DOHH2 (cell line): ENCODE measurements around the gene BAIAP2L1.

ENCODE experiments used
- H3F3A ChIP-seq: fragments of 200-600 bp; sonication (generic), shearing (Covaris generic); 2 replicates; pipeline ENCODE4 v1.6.0; 2016; ENCODE audit warnings: antibody characterized with exemption, mild to moderate bottlenecking; ENCODE audit not compliant: control insufficient read depth, insufficient read depth
- H3K27ac ChIP-seq: fragments of 200-600 bp; sonication (generic); 2 replicates; pipeline ENCODE4 v1.5.1; 2014; ENCODE audit warnings: low read depth, mild to moderate bottlenecking, low read length, moderate library complexity
- H3K27me3 ChIP-seq: fragments of 200-600 bp; sonication (generic); 2 replicates; pipeline ENCODE4 v1.6.1; 2014; ENCODE audit warnings: mild to moderate bottlenecking, low read length, mixed read lengths; ENCODE audit not compliant: control insufficient read depth
- H3K36me3 ChIP-seq: fragments of 200-600 bp; sonication (generic); 2 replicates; pipeline ENCODE4 v1.6.1; 2014; ENCODE audit warnings: mild to moderate bottlenecking, low read length, moderate library complexity, mixed read lengths; ENCODE audit not compliant: control insufficient read depth
- H3K4me1 ChIP-seq: fragments of 200-600 bp; sonication (generic); 2 replicates; pipeline ENCODE4 v1.6.1; 2014; ENCODE audit warnings: mild to moderate bottlenecking, low read length, mixed read lengths; ENCODE audit not compliant: control insufficient read depth
- H3K4me2 ChIP-seq: fragments of 200-600 bp; sonication (generic); 2 replicates; pipeline ENCODE4 v1.6.0; 2014; ENCODE audit warnings: mild to moderate bottlenecking, low read length, moderate library complexity
- H3K4me3 ChIP-seq: fragments of 200-600 bp; sonication (generic); 2 replicates; pipeline ENCODE4 v1.5.1; 2014; ENCODE audit warnings: mild to moderate bottlenecking, low read length, mixed read lengths
- H3K79me2 ChIP-seq: fragments of 200-600 bp; sonication (generic); 2 replicates; pipeline ENCODE4 v1.6.1; 2014; ENCODE audit warnings: mild to moderate bottlenecking, low read length, mixed read lengths; ENCODE audit not compliant: control insufficient read depth
- H3K9me2 ChIP-seq: fragments of 200-600 bp; sonication (generic); replicated peaks from 2 replicates; pipeline ENCODE4 v1.6.1; 2014; ENCODE audit warnings: mild to moderate bottlenecking, low read length, mixed read lengths; ENCODE audit not compliant: control insufficient read depth
- H3K9me3 ChIP-seq: fragments of 200-600 bp; sonication (generic); 2 replicates; pipeline ENCODE4 v1.6.1; 2014; ENCODE audit warnings: antibody characterized with exemption, low read length, mixed read lengths; ENCODE audit not compliant: control insufficient read depth, insufficient read depth
- H4K20me1 ChIP-seq: fragments of 200-600 bp; sonication (generic); 2 replicates; pipeline ENCODE4 v1.6.0; 2014; ENCODE audit warnings: low read depth, mild to moderate bottlenecking, antibody characterized with exemption, low read length, moderate library complexity; ENCODE audit not compliant: control insufficient read depth, insufficient read depth
- EZH2phosphoT487 ChIP-seq: fragments of 200-600 bp; sonication (generic); IDR thresholded peaks from 2 replicates; pipeline ENCODE4 v1.6.1; 2017; ENCODE audit warnings: borderline replicate concordance, mild to moderate bottlenecking, antibody characterized with exemption, low read length, moderate library complexity, mixed read lengths
- TF ChIP-seq, protein P1 (sequence below): fragments of 200-600 bp; sonication (generic); IDR thresholded peaks from one replicate; pipeline ENCODE4 v1.5.1; 2014; ENCODE audit warnings: antibody characterized with exemption, mild to moderate bottlenecking, low read depth, low read length; ENCODE audit not compliant: poor library complexity, severe bottlenecking

Gene BAIAP2L1

DNA sequence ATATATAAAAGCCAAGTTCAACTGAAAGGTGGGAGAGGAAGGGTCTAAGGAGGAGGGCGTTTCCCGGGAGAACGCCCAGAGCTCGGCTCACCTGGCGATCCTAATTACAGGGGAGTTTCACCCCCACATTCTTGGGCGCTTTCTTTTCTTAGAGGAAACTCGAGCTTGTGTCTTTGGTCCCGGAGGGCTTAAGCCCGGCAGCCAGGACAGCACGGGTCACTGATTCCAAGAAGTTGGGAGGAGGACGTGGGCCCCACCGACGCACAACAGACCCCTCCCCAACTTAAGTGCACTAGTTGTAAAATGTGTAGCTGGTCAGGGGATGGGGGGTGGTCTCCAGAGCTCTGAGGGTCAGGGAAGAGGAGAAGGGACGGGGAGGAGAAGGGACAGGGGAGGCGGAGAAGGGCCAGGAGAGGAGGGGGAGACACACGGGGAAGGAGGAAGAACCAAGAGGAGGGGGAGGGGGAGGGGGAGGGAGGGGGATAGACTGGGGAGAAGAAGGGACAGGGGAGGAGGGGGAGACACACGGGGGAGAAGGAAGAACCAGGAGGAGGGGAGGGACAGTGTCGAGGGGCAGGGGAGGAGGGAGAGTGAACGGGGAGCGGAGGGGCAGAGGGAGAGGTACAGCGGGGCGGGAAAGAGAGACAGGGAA, 874 bp downstream of the BAIAP2L1 start:
- Histone ChIP-seq H3K79me2 (0 out of 2 replicates have a peak, but pooled peaks cover 2% of the 10 kb centered on the region), H3K27ac (no peak overlapping the region), H3K9me2 (no peaks in the 10 kb centered on the region), H3K4me2 (peak overlapping the region; percentile 74), H3K4me1 (peaks cover 37% of the 10 kb centered on the region), H3K9me3 (no peaks in the 10 kb centered on the region), H3F3A (peaks cover 10% of the 10 kb centered on the region), H3K36me3 (no peaks in the 10 kb centered on the region), H3K4me3 (peak overlapping the region; percentile 75), H4K20me1 (peaks cover 6% of the 10 kb centered on the region; the same call in 1 of the 2 replicates), H3K27me3 (peaks cover 31% of the 10 kb centered on the region)
- TF ChIP-seq, protein P1, sequence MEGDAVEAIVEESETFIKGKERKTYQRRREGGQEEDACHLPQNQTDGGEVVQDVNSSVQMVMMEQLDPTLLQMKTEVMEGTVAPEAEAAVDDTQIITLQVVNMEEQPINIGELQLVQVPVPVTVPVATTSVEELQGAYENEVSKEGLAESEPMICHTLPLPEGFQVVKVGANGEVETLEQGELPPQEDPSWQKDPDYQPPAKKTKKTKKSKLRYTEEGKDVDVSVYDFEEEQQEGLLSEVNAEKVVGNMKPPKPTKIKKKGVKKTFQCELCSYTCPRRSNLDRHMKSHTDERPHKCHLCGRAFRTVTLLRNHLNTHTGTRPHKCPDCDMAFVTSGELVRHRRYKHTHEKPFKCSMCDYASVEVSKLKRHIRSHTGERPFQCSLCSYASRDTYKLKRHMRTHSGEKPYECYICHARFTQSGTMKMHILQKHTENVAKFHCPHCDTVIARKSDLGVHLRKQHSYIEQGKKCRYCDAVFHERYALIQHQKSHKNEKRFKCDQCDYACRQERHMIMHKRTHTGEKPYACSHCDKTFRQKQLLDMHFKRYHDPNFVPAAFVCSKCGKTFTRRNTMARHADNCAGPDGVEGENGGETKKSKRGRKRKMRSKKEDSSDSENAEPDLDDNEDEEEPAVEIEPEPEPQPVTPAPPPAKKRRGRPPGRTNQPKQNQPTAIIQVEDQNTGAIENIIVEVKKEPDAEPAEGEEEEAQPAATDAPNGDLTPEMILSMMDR = no peak
- no peak for TF ChIP-seq EZH2phosphoT487

DNA sequence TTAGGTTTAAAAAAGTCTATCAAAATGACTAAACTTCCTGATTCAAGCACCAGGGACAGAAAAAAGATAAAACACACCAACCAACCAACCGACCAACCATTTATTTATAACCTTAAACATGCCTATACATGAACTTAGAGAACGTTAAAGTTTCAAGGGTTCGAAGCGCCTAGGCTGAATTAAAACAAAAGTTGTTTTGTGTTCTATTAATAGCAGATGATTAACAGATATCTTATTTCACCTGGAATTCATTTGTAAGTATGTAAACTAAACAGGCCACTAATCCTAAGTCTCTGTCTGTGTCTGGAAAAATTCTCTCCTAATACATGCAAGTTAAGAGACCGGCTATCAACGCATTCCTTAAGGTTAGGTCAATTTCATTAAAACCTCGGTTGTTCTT, 1.4 kb downstream of the BAIAP2L1 start:
- Histone ChIP-seq H3K79me2 (0 out of 2 replicates have a peak, but pooled peaks cover 2% of the 10 kb centered on the region), H3K36me3 (no peaks in the 10 kb centered on the region), H3K27me3 (peaks cover 29% of the 10 kb centered on the region), H3K9me2 (no peaks in the 10 kb centered on the region), H3K27ac (no peak overlapping the region), H3K4me1 (peaks cover 37% of the 10 kb centered on the region), H3K4me2 (peak overlapping the region; percentile 74), H3K9me3 (no peaks in the 10 kb centered on the region), H3F3A (peaks cover 10% of the 10 kb centered on the region), H3K4me3 (peak overlapping the region; percentile 75), H4K20me1 (peaks cover 6% of the 10 kb centered on the region; the same call in 1 of the 2 replicates)
- no peak for TF ChIP-seq EZH2phosphoT487
- TF ChIP-seq, protein P1 = no peak

DNA sequence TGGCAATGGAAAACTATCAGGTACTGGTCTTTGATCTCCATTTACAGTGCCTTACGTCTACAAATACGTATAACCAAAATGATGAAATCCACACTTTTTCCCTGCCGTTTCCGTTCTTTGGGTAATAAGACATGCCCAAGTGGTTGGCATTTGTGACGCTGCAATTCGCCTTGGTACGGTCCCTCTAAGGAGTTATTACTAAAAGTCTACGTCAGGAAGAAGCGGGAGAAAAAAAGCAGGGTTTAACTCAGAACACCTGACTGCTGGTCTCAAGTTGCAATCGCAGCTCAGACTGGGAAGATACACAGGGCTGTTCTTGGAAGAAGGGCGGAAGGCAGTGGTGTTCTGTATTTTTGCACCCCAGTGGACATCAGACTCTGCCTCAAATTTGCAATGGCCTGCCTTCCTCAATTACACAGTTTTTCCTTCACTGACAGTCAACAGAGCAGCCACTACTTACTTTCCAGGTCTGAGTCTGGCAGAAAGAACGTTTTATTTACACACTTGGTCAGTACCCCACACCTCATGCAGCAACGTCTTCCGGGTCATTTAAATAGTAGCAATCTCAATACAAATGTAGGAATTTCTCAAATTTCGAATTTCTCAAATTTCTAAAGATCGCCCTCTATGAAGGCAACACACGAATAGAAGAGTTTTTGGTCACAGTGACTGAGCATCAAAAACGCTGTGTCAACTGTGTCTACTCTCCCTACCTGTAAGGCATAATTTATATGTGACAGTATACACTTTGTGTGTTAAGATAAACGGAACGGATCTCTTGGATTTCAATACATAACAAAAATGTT, 2.1 kb downstream of the BAIAP2L1 start:
- peaks cover 6% of the 10 kb centered on the region; the same call in 1 of the 2 replicates for H4K20me1 ChIP-seq
- H3K27ac ChIP-seq = no peak overlapping the region
- H3K79me2 ChIP-seq = 0 out of 2 replicates have a peak, but pooled peaks cover 2% of the 10 kb centered on the region
- H3K27me3 ChIP-seq = peaks cover 28% of the 10 kb centered on the region
- peaks cover 10% of the 10 kb centered on the region for H3F3A ChIP-seq
- peak overlapping the region; percentile 75 for H3K4me3 ChIP-seq
- TF ChIP-seq, protein P1 = no peak
- TF ChIP-seq EZH2phosphoT487 = no peak
- no peaks in the 10 kb centered on the region for H3K9me2 ChIP-seq
- H3K4me1 ChIP-seq = peaks cover 34% of the 10 kb centered on the region
- H3K36me3 ChIP-seq = no peaks in the 10 kb centered on the region
- peak overlapping the region; percentile 74 for H3K4me2 ChIP-seq
- no peaks in the 10 kb centered on the region for H3K9me3 ChIP-seq
